Panc1 (cell line): ENCODE data around the gene GLTP.

ENCODE experiments used
- CTCF ChIP-seq: fragments of 450-650 bp; IDR thresholded peaks from 2 replicates; pipeline ENCODE4 v1.5.1; 2017; ENCODE audit warnings: mild to moderate bottlenecking
- TCF7L2 ChIP-seq: IDR thresholded peaks from 2 replicates; pipeline ENCODE4 v1.6.1; 2011; ENCODE audit warnings: mild to moderate bottlenecking, low read depth, low read length, inconsistent platforms

- TF ChIP-seq TCF7L2 = no peak
- no peak for TF ChIP-seq CTCF
These were observed 45.7 kb upstream of the GLTP start for GRCh38 chr12:109926016-109926415.
